ENCODE measurements around the gene DEPDC1B.

- TF ChIP-seq POLR2A (IDR thresholded peaks at IDR 0.05) (no peak), CTCF (IDR thresholded peaks at IDR 0.05) (no peak)
Observed at GRCh38 chr5:60674251-60675069, 25.5 kb downstream of the DEPDC1B start.

Data from Peyer's patch (tissue), 4 donors.